ENCODE measurements around the gene C16orf54. TPM values are rescaled to one million over a fixed set of nuclear protein-coding genes. Genes with fewer than 3 reads are reported as not detected.

The C16orf54 gene
- total and polyA plus RNA-seq, 10 of the 15 experiments (the other 5 are each of a cell fraction or from before 2014, with no cell fraction given): 2.1 to 13.3 (median 5.4) TPM

GRCh38 chr16:29737713-29738112 lies 8.1 kb downstream of the C16orf54 start:
- RAD21 ChIA-PET (ENCODE audit: unreplicated experiment): no interaction called here
- Histone ChIP-seq H3K9ac (ENCODE audit: control insufficient read depth, insufficient read depth, low read length) (no peak overlapping the region), H2AFZ (ENCODE audit: control insufficient read depth, low read depth, low read length) (no peak overlapping the region), H3K27ac (ENCODE audit: control insufficient read depth, insufficient read depth) (no peak overlapping the region), H3K79me2 (ENCODE audit: control insufficient read depth, insufficient read depth, low read length) (no peaks in the 10 kb centered on the region), H3K4me2 (ENCODE audit: control insufficient read depth, insufficient read depth) (no peak overlapping the region), H3K27me3 (replicated peaks in 1 of 2; ENCODE audit: control insufficient read depth in 2 of 2, insufficient read depth in 2 of 2, low read length in 1 of 2) (no peaks in the 10 kb centered on the region), H3K9me3 (replicated peaks; ENCODE audit: control insufficient read depth, insufficient read depth, low read length) (peaks cover 1% of the 10 kb centered on the region; the same call in 2 of the 3 replicates), H3K4me1 (ENCODE audit: control insufficient read depth, insufficient read depth, low read length) (peaks cover 14% of the 10 kb centered on the region), H3K4me3 (no peak overlapping the region), H4K20me1 (ENCODE audit: control insufficient read depth, insufficient read depth) (no peaks in the 10 kb centered on the region), H3K36me3 (ENCODE audit: control insufficient read depth in 2 of 2, insufficient read depth in 2 of 2, low read length in 1 of 2) (no peaks in the 10 kb centered on the region)
- no TSS peak for BruUV-seq (replicated peaks)
- in situ Hi-C loops (cut with MboI): no loop called here
- TF ChIP-seq SIX5 (IDR thresholded peaks at IDR 0.05; ENCODE audit: low read depth, low read length, severe bottlenecking) (no peak), IKZF2 (IDR thresholded peaks at IDR 0.05) (no peak), EZH2 (IDR thresholded peaks at IDR 0.05; ENCODE audit: borderline replicate concordance, control insufficient read depth, low read depth, low read length) (no peak), ZSCAN29 (IDR thresholded peaks at IDR 0.05) (no peak), JUNB (IDR thresholded peaks at IDR 0.05) (no peak), GATAD2B (conservative IDR thresholded peaks at IDR 0.05; ENCODE audit: low read depth) (no peak), PRDM15 (CRISPR knock-in tag; IDR thresholded peaks at IDR 0.05) (no peak), POLR2AphosphoS5 (IDR thresholded peaks at IDR 0.05; ENCODE audit: low read length) (no peak), EED (IDR thresholded peaks at IDR 0.05; ENCODE audit: low read depth) (no peak), BACH1 (IDR thresholded peaks at IDR 0.05; ENCODE audit: borderline replicate concordance) (no peak), SMC3 (IDR thresholded peaks at IDR 0.05; ENCODE audit: borderline replicate concordance, low read length) (no peak), ELK1 (IDR thresholded peaks at IDR 0.05; ENCODE audit: low read depth, low read length) (no peak), HDAC6 (IDR thresholded peaks at IDR 0.05; ENCODE audit: unreplicated experiment) (no peak), ZNF207 (IDR thresholded peaks at IDR 0.05; ENCODE audit: borderline replicate concordance) (no peak), CREB1 (IDR thresholded peaks at IDR 0.05; ENCODE audit: low read depth) (no peak), MLLT1 (IDR thresholded peaks at IDR 0.05) (no peak), ZNF24 (IDR thresholded peaks at IDR 0.05) (no peak), RUNX3 (IDR thresholded peaks at IDR 0.05; ENCODE audit: low read length) (no peak), MYB (IDR thresholded peaks at IDR 0.05; ENCODE audit: borderline replicate concordance, low read depth, low read length) (no peak)
- DNase-seq (ENCODE audit: low read depth, low spot score): no peak
- POLR2A ChIA-PET: interaction anchor here (1.5 kb wide), 1 partner anchor 79 kb away, joined by 4 read pairs; no protein-coding TSS in a partner anchor
- SMC1A ChIA-PET (ENCODE audit: uncharacterized antibody, unreplicated experiment): interaction anchor here (0.6 kb wide), 1 partner anchor 67 kb away, joined by 3 read pairs; no protein-coding TSS in a partner anchor
- FAIRE-seq: no peak
- no peak for ATAC-seq
- 76% methylated on average over 5 of the region's 5 CpGs for WGBS (ENCODE audit: insufficient coverage, insufficient replicate concordance, low lambda C conversion rate, missing lambda C conversion rate)
- intact Hi-C loops (cut with micrococcal nuclease; ENCODE audit: unreplicated experiment): no loop called here
- CTCF ChIA-PET: interaction anchor here (1.5 to 2.3 kb wide), 3 partner anchors 8 to 49 kb away, joined by 4 to 15 read pairs (median 7); no protein-coding TSS in a partner anchor

All from GM12878 (cell line).